ENCODE results near the gene TMEM203.

- TF ChIP-seq YY1 (IDR thresholded peaks at IDR 0.05; ENCODE audit: low read depth) (no peak), EP300 (IDR thresholded peaks at IDR 0.05; ENCODE audit: borderline replicate concordance) (0 out of 2 replicates have a peak, but pooled peaks have one; percentile 35), MAX (IDR thresholded peaks at IDR 0.05) (no peak), TAF1 (IDR thresholded peaks at IDR 0.05; ENCODE audit: low read depth) (no peak), RAD21 (IDR thresholded peaks at IDR 0.05; ENCODE audit: low read depth) (no peak), TEAD4 (IDR thresholded peaks at IDR 0.05) (no peak), FOXM1 (IDR thresholded peaks at IDR 0.05; ENCODE audit: borderline replicate concordance, low read depth) (no peak), TCF12 (IDR thresholded peaks at IDR 0.05; ENCODE audit: low read depth) (no peak)
Observed at GRCh38 chr9:137195525-137196220, 9.8 kb downstream of the TMEM203 start.

Data from Ishikawa (cell line).